Ovary (tissue), 9 donors: ENCODE data around the gene MINDY2. TPM values are rescaled to one million over a fixed set of nuclear protein-coding genes. Genes with fewer than 3 reads are reported as not detected.
A peak's percentile ranks its signal among the peaks of the same experiment; 100 is the strongest.
"Not testable (repeated sequence)": the region's sequence is repeated elsewhere in the genome, so short reads cannot be mapped to it uniquely, and the experiment has no call there.

ENCODE experiments used
- DNase-seq, 5 donors: peaks; one replicate each; pipeline ENCODE4 v3.0.0-alpha.2; 2019 to 2020
- H3K27ac ChIP-seq, 2 donors: fragments of 200-600 bp; one replicate each; pipeline versions ENCODE4 v1.5.1 to v1.8.0; 2019 to 2022
- H3K27me3 ChIP-seq: fragments of 200-600 bp; one replicate; pipeline ENCODE4 v1.8.0; 2022
- H3K36me3 ChIP-seq: fragments of 200-600 bp; sonication (generic); one replicate; pipeline ENCODE4 v1.5.1; 2019
- H3K4me1 ChIP-seq: one replicate; pipeline ENCODE4 v1.8.1; 2013; ENCODE audit warnings: mild to moderate bottlenecking, moderate library complexity; ENCODE audit not compliant: insufficient read depth
- H3K4me3 ChIP-seq: fragments of 200-600 bp; sonication (generic); one replicate; pipeline ENCODE4 v1.5.1; 2017
- H3K9me3 ChIP-seq, 2 donors: fragments of 200-600 bp in 1 of 2; sonication (generic) in 1 of 2; one replicate each; pipeline versions ENCODE4 v1.5.1 to v1.8.1; 2013 to 2019; ENCODE audit warnings: mild to moderate bottlenecking in 1 of 2, moderate library complexity in 1 of 2
- EP300 ChIP-seq: sonication (generic); formaldehyde crosslinking; IDR thresholded peaks from one replicate; pipeline ENCODE4 v1.6.1; 2017; ENCODE audit warnings: antibody characterized with exemption
- POLR2A ChIP-seq: fragments of 450-650 bp; IDR thresholded peaks from one replicate; pipeline ENCODE4 v1.6.1; 2017; ENCODE audit warnings: antibody characterized with exemption, mild to moderate bottlenecking, moderate library complexity
- WGBS, 3 donors: extraction: QIAGEN DNeasy Blood & Tissue Kit in 1 of 3; methylation state at CpG; one replicate each; pipeline versions ENCODE4 v1.1.5 to v1.1.7; 2013 to 2017; 5-methylcytosine and 5-hydroxymethylcytosine counted together
- intact Hi-C, 4 donors: fragments of 100-400 bp; cut with DNase I; formaldehyde crosslinking; loops; one replicate each; pipeline versions ENCODE4 v1.11.0 to v1.15.1; 2022 to 2023
- polyA plus RNA-seq, 2 donors: library from polyadenylated mRNA; stranded (reverse); fragments of 200-250 nt in 1 of 2; fragments of 350-450 nt in 1 of 2; fragmentation: Illumina TruSeq in 1 of 2; extraction: RNeasy Lipid Tissue Mini Kit (QIAGEN cat#74804) in 1 of 2; gene quantifications; one replicate each; pipeline ENCODE4 v1.2.3, GENCODE V29; 2013 to 2014
- total RNA-seq, 7 donors: library from RNA; depleted of rRNA in 2 of 7; stranded (reverse); fragments of >200 nt in 2 of 7; fragmentation: NEBNext Ultra II Directional in 3 of 7; extraction: Animal tissue kit (Norgen Biotek cat#: 25700) in 3 of 7; gene quantifications; one replicate each; pipeline versions ENCODE4 v1.1.0 to v1.2.4, GENCODE V29; 2016 to 2023
- TF ChIP-seq, protein P1 (sequence below), 3 donors: fragments of 450-650 bp in 2 of 3; fragments of 200-600 bp in 1 of 3; IDR thresholded peaks; one replicate each; pipeline versions ENCODE4 v1.5.1 to v1.8.0; 2016 to 2022; ENCODE audit warnings: antibody characterized with exemption in 3 of 3, mild to moderate bottlenecking in 1 of 3
- donor health status: DM: no; HTN: no; CAD: no; lungs with moderate emphysema.
- donor health status: DM: no; HTN: no; CAD: no.
- donor health status: Bipolar disorder and iron deficiency.
- donor health status: DM: yes; HTN: yes; CAD: no.
- donor health status: DM: no; HTN: no; CAD: no.
- donor health status: DM: yes; HTN: yes; CAD: no.

The MINDY2 gene
- total and polyA plus RNA-seq, 9 donors, result 5.7 to 32.6 (median 18.0) TPM

GRCh38 chr15:58854593-58854992 lies 83.5 kb downstream of the MINDY2 start:
- no peaks in the 10 kb centered on the region for H3K9me3 ChIP-seq
- intact Hi-C loops, result no loop called here
- no peaks in the 10 kb centered on the region for H3K27me3 ChIP-seq
- no peak for DNase-seq
- TF ChIP-seq EP300 (no peak), POLR2A (no peak)
- TF ChIP-seq, protein P1, sequence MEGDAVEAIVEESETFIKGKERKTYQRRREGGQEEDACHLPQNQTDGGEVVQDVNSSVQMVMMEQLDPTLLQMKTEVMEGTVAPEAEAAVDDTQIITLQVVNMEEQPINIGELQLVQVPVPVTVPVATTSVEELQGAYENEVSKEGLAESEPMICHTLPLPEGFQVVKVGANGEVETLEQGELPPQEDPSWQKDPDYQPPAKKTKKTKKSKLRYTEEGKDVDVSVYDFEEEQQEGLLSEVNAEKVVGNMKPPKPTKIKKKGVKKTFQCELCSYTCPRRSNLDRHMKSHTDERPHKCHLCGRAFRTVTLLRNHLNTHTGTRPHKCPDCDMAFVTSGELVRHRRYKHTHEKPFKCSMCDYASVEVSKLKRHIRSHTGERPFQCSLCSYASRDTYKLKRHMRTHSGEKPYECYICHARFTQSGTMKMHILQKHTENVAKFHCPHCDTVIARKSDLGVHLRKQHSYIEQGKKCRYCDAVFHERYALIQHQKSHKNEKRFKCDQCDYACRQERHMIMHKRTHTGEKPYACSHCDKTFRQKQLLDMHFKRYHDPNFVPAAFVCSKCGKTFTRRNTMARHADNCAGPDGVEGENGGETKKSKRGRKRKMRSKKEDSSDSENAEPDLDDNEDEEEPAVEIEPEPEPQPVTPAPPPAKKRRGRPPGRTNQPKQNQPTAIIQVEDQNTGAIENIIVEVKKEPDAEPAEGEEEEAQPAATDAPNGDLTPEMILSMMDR (IDR thresholded peaks at IDR 0.05), result no peak
- H3K4me1 ChIP-seq, result no peaks in the 10 kb centered on the region
- H3K36me3 ChIP-seq, result no peaks in the 10 kb centered on the region
- no peak overlapping the region for H3K27ac ChIP-seq
- 83 to 86% (median 85%) methylated on average over 4 of the region's 4 CpGs for WGBS, 3 donors
- H3K4me3 ChIP-seq, result no peak overlapping the region

GRCh38 chr15:58856086-58856485 lies 85.0 kb downstream of the MINDY2 start:
- H3K4me3 ChIP-seq, result no peak overlapping the region
- intact Hi-C loops, result no loop called here
- H3K4me1 ChIP-seq, result no peaks in the 10 kb centered on the region
- no peaks in the 10 kb centered on the region for H3K36me3 ChIP-seq
- no peaks in the 10 kb centered on the region for H3K27me3 ChIP-seq
- TF ChIP-seq, protein P1 (IDR thresholded peaks at IDR 0.05), result no peak
- no peak for TF ChIP-seq EP300
- TF ChIP-seq POLR2A, result no peak
- H3K9me3 ChIP-seq, result no peaks in the 10 kb centered on the region
- H3K27ac ChIP-seq, result no peak overlapping the region
- no peak for DNase-seq

DNA sequence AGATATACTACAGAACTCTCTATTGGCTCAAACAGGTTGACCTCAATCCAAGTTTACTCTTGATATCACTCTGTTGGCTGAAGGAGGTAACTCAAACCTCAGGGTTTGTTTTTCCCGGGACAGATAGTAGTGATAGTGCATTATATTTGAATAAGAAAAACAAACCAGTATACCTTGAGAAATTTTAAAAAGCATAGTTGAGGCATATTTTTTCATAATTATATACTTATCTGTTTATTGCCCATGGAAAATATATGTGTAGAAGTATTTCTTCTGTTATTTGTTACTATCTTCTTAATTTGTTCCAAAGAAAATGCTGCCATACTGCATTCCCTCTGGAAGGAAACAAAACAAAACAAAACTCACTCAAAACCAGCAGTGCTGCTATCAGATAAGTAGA lies 85.5 kb downstream of the MINDY2 start:
- H3K4me1 ChIP-seq, H3K27ac ChIP-seq, H3K4me3 ChIP-seq, H3K27me3 ChIP-seq, H3K9me3 ChIP-seq, H3K36me3 ChIP-seq, DNase-seq, intact Hi-C loops: not testable (repeated sequence)
- 41 to 61% (median 43%) methylated on average over 1 of the region's 1 CpG for WGBS, 3 donors

DNA sequence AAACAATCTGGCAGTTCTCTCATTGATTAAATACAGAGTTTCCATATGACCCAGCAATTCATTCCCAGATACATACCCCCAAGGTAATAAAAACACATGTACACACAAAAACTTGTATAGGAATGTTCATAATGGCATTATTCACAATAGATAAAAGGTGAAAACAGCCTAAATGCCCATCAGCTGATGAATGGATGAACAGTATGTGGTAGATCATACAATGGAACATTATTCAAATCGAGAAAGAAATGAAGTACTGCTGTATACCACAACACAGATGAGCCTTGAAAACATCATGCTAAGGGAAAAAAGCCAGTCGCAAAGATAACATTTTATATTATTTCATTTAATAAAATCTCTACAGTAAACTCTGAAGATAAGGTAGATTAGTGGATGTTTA lies 91.2 kb downstream of the MINDY2 start:
- TF ChIP-seq, protein P1 (IDR thresholded peaks at IDR 0.05), result no peak
- no peak for TF ChIP-seq EP300
- TF ChIP-seq POLR2A, result no peak
- WGBS, 3 donors, result 88 to 93% (median 90%) methylated on average over 2 of the region's 2 CpGs
- Histone ChIP-seq H3K9me3 (no peaks in the 10 kb centered on the region), H3K27me3 (no peaks in the 10 kb centered on the region), H3K36me3 (no peaks in the 10 kb centered on the region), H3K27ac (no peak overlapping the region), H3K4me3 (no peak overlapping the region), H3K4me1 (peaks cover 5% of the 10 kb centered on the region)
- intact Hi-C loops, result no loop called here
- no peak for DNase-seq

- 4 to 10% (median 4%) methylated on average over 32 to 54 of the region's 54 CpGs for WGBS, 3 donors
- DNase-seq, result peak; percentile 58 to 79 (median 68)
Measured at GRCh38 chr15:58864602-58865424, 93.7 kb downstream of the MINDY2 start.

More at GRCh38 chr15:58864602-58865424, 93.7 kb downstream of the MINDY2 start:
- H3K27me3 ChIP-seq, result no peaks in the 10 kb centered on the region
- TF ChIP-seq POLR2A, result no peak
- peak overlapping the region; percentile 23 to 53 for H3K27ac ChIP-seq
- intact Hi-C loops, result no loop called here
- H3K36me3 ChIP-seq, result no peaks in the 10 kb centered on the region
- peaks cover 5% of the 10 kb centered on the region for H3K4me1 ChIP-seq
- no peaks in the 10 kb centered on the region for H3K9me3 ChIP-seq
- H3K4me3 ChIP-seq, result peak overlapping the region; percentile 44
